Measurements from ENCODE around the gene CRK.

The CRK gene

GRCh38 chr17:1482680-1483079, 26.6 kb upstream of the CRK start:
- Histone ChIP-seq H2AFZ (no peak overlapping the region), H3K4me3 (ENCODE audit: low read depth, low read length) (no peak overlapping the region), H3K27ac (no peak overlapping the region), H3K4me2 (ENCODE audit: low read length) (no peak overlapping the region), H3K4me1 (peaks cover 3% of the 10 kb centered on the region), H3K27me3 (ENCODE audit: control insufficient read depth, insufficient read depth, low read length) (no peaks in the 10 kb centered on the region), H3K9me3 (ENCODE audit: control insufficient read depth, low read length) (no peaks in the 10 kb centered on the region), H3K36me3 (ENCODE audit: control insufficient read depth, insufficient read depth, low read length) (no peaks in the 10 kb centered on the region), H3K9ac (no peak overlapping the region), H3K79me2 (no peaks in the 10 kb centered on the region)
- TF ChIP-seq CTCF (IDR thresholded peaks at IDR 0.05) = no peak

GRCh38 chr17:1481736-1482135, 25.7 kb upstream of the CRK start:
- no peaks in the 10 kb centered on the region for H3K79me2 ChIP-seq
- no peak overlapping the region for H3K4me3 ChIP-seq (ENCODE audit: low read depth, low read length)
- H3K9me3 ChIP-seq (ENCODE audit: control insufficient read depth, low read length) = no peaks in the 10 kb centered on the region
- no peak overlapping the region for H3K9ac ChIP-seq
- H2AFZ ChIP-seq = no peak overlapping the region
- no peak for TF ChIP-seq CTCF (IDR thresholded peaks at IDR 0.05)
- H3K36me3 ChIP-seq (ENCODE audit: control insufficient read depth, insufficient read depth, low read length) = no peaks in the 10 kb centered on the region
- H3K27ac ChIP-seq = no peak overlapping the region
- H3K4me1 ChIP-seq = peaks cover 3% of the 10 kb centered on the region
- H3K4me2 ChIP-seq (ENCODE audit: low read length) = no peak overlapping the region
- H3K27me3 ChIP-seq (ENCODE audit: control insufficient read depth, insufficient read depth, low read length) = no peaks in the 10 kb centered on the region

- no peak overlapping the region for H3K27ac ChIP-seq
- no peak overlapping the region for H2AFZ ChIP-seq
- H3K4me1 ChIP-seq = peaks cover 3% of the 10 kb centered on the region
- no peak overlapping the region for H3K9ac ChIP-seq
- H3K4me3 ChIP-seq (ENCODE audit: low read depth, low read length) = no peak overlapping the region
- H3K27me3 ChIP-seq (ENCODE audit: control insufficient read depth, insufficient read depth, low read length) = no peaks in the 10 kb centered on the region
- H3K36me3 ChIP-seq (ENCODE audit: control insufficient read depth, insufficient read depth, low read length) = no peaks in the 10 kb centered on the region
- TF ChIP-seq CTCF (IDR thresholded peaks at IDR 0.05) = no peak
- H3K4me2 ChIP-seq (ENCODE audit: low read length) = no peak overlapping the region
- H3K79me2 ChIP-seq = no peaks in the 10 kb centered on the region
- H3K9me3 ChIP-seq (ENCODE audit: control insufficient read depth, low read length) = no peaks in the 10 kb centered on the region
These were observed 24.9 kb upstream of the CRK start for GRCh38 chr17:1480747-1481465.

- no peak for TF ChIP-seq CTCF (IDR thresholded peaks at IDR 0.05)
- Histone ChIP-seq H3K79me2 (no peaks in the 10 kb centered on the region), H3K9ac (no peak overlapping the region), H3K27ac (no peak overlapping the region), H3K4me2 (ENCODE audit: low read length) (no peak overlapping the region), H3K4me3 (ENCODE audit: low read depth, low read length) (no peak overlapping the region), H2AFZ (no peak overlapping the region), H3K36me3 (ENCODE audit: control insufficient read depth, insufficient read depth, low read length) (no peaks in the 10 kb centered on the region), H3K4me1 (no peaks in the 10 kb centered on the region), H3K9me3 (ENCODE audit: control insufficient read depth, low read length) (no peaks in the 10 kb centered on the region), H3K27me3 (ENCODE audit: control insufficient read depth, insufficient read depth, low read length) (no peaks in the 10 kb centered on the region)
These were observed 22.4 kb upstream of the CRK start for GRCh38 chr17:1478418-1478817.

GRCh38 chr17:1475321-1475854, 19.4 kb upstream of the CRK start:
- Histone ChIP-seq H3K4me1 (no peaks in the 10 kb centered on the region), H3K4me2 (ENCODE audit: low read length) (no peak overlapping the region), H3K36me3 (ENCODE audit: control insufficient read depth, insufficient read depth, low read length) (no peaks in the 10 kb centered on the region), H3K27ac (no peak overlapping the region), H3K9ac (no peak overlapping the region), H3K79me2 (no peaks in the 10 kb centered on the region), H3K9me3 (ENCODE audit: control insufficient read depth, low read length) (no peaks in the 10 kb centered on the region), H2AFZ (no peak overlapping the region), H3K4me3 (ENCODE audit: low read depth, low read length) (no peak overlapping the region), H3K27me3 (ENCODE audit: control insufficient read depth, insufficient read depth, low read length) (no peaks in the 10 kb centered on the region)
- TF ChIP-seq CTCF (IDR thresholded peaks at IDR 0.05) = no peak
